Measurements from ENCODE around the gene SF3B3.

- peak in 1 of 3 donors; percentile 45 for TF ChIP-seq POLR2AphosphoS5 (IDR thresholded peaks at IDR 0.05)
- no peak for TF ChIP-seq CTCF (IDR thresholded peaks at IDR 0.05 in 8 of 11, conservative IDR thresholded peaks at IDR 0.05 in 3 of 11)
Observed at GRCh38 chr16:70589998-70590471, 66.4 kb downstream of the SF3B3 start.

Measured in spleen (tissue), 7 donors.